ENCODE data around the gene RRAS2.
A peak's percentile ranks its signal among the peaks of the same experiment; 100 is the strongest.
"Not testable (repeated sequence)": the region's sequence is repeated elsewhere in the genome, so short reads cannot be mapped to it uniquely, and the experiment has no call there.

Gene RRAS2

GRCh38 chr11:14358729-14359439 is at the start of gene RRAS2:
Gene RRAS2 (minus strand): TSS chr11:14359183. CDS start chr11:14358870, 313 bp downstream.
- DNase-seq, result peak; percentile 85

GRCh38 chr11:14408612-14409011 is 49.6 kb upstream of the RRAS2 start:
- no peak for DNase-seq

GRCh38 chr11:14406116-14406515 is 47.1 kb upstream of the RRAS2 start:
- not testable (repeated sequence) for DNase-seq

- not testable (repeated sequence) for DNase-seq
Measured at GRCh38 chr11:14403528-14403927, 44.5 kb upstream of the RRAS2 start.

- no peak for DNase-seq
Measured at GRCh38 chr11:14399087-14399486, 40.1 kb upstream of the RRAS2 start.

GRCh38 chr11:14396273-14396672 is 37.3 kb upstream of the RRAS2 start:
- no peak for DNase-seq

- DNase-seq, result no peak
Measured at GRCh38 chr11:14393889-14394288, 34.9 kb upstream of the RRAS2 start.

- no peak for DNase-seq
Measured at GRCh38 chr11:14393129-14393528, 34.1 kb upstream of the RRAS2 start.

GRCh38 chr11:14390669-14391068 is 31.7 kb upstream of the RRAS2 start:
- DNase-seq, result no peak

- DNase-seq, result no peak
Measured at GRCh38 chr11:14388352-14388751, 29.4 kb upstream of the RRAS2 start.

- no peak for DNase-seq
Measured at GRCh38 chr11:14386895-14387480, 28.0 kb upstream of the RRAS2 start.

GRCh38 chr11:14386081-14386480 is 27.1 kb upstream of the RRAS2 start:
- no peak for DNase-seq

GRCh38 chr11:14384338-14384737 is 25.4 kb upstream of the RRAS2 start:
- DNase-seq, result no peak

- DNase-seq, result no peak
Measured at GRCh38 chr11:14381968-14382367, 23.0 kb upstream of the RRAS2 start.

GRCh38 chr11:14380947-14381561 is 22.1 kb upstream of the RRAS2 start:
- DNase-seq, result peak; percentile 50

GRCh38 chr11:14380125-14380936 is 21.3 kb upstream of the RRAS2 start:
- no peak for DNase-seq

- DNase-seq, result no peak
Measured at GRCh38 chr11:14378171-14378570, 19.2 kb upstream of the RRAS2 start.

- no peak for DNase-seq
Measured at GRCh38 chr11:14376920-14377319, 17.9 kb upstream of the RRAS2 start.

GRCh38 chr11:14374922-14375830 is 16.2 kb upstream of the RRAS2 start:
- no peak for DNase-seq

GRCh38 chr11:14373941-14374646 is 15.1 kb upstream of the RRAS2 start:
- DNase-seq, result no peak

GRCh38 chr11:14372011-14372410 is 13.0 kb upstream of the RRAS2 start:
- DNase-seq, result no peak

- no peak for DNase-seq
Measured at GRCh38 chr11:14371249-14371648, 12.3 kb upstream of the RRAS2 start.
